ENCODE measurements around the gene TAC3. TPM values are rescaled to one million over a fixed set of nuclear protein-coding genes. Genes with fewer than 3 reads are reported as not detected.
"Not testable (repeated sequence)": the region's sequence is repeated elsewhere in the genome, so short reads cannot be mapped to it uniquely, and the experiment has no call there.

The TAC3 gene
- total RNA-seq, 1 experiment from 2014 or later = 0.85 TPM

GRCh38 chr12:57039016-57039798 is 22.9 kb upstream of the TAC3 start:
- in situ Hi-C loops (cut with HindIII; ENCODE audit: low sequenced_read_pairs) = no loop called here
- no peak for DNase-seq (ENCODE audit: low spot score)

- no peak for DNase-seq (ENCODE audit: low spot score)
- in situ Hi-C loops (cut with HindIII; ENCODE audit: low sequenced_read_pairs) = no loop called here
These were observed 20.9 kb upstream of the TAC3 start for GRCh38 chr12:57037264-57037663.

GRCh38 chr12:57033431-57033830 is 17.1 kb upstream of the TAC3 start:
- no peak for DNase-seq (ENCODE audit: low spot score)
- in situ Hi-C loops (cut with HindIII; ENCODE audit: low sequenced_read_pairs) = no loop called here

- in situ Hi-C loops (cut with HindIII; ENCODE audit: low sequenced_read_pairs) = no loop called here
These were observed 15.5 kb upstream of the TAC3 start for GRCh38 chr12:57031789-57032188.

GRCh38 chr12:57031138-57031725 is 14.9 kb upstream of the TAC3 start:
- in situ Hi-C loops (cut with HindIII; ENCODE audit: low sequenced_read_pairs) = no loop called here
- DNase-seq (ENCODE audit: low spot score) = no peak

More at GRCh38 chr12:57031789-57032188, 15.5 kb upstream of the TAC3 start:
- no peak for DNase-seq (ENCODE audit: low spot score)

GRCh38 chr12:57029457-57029856 is 13.1 kb upstream of the TAC3 start:
- DNase-seq (ENCODE audit: low spot score) = no peak
- in situ Hi-C loops (cut with HindIII; ENCODE audit: low sequenced_read_pairs) = no loop called here

- in situ Hi-C loops (cut with HindIII; ENCODE audit: low sequenced_read_pairs) = no loop called here
- no peak for DNase-seq (ENCODE audit: low spot score)
These were observed 11.4 kb upstream of the TAC3 start for GRCh38 chr12:57027805-57028153.

GRCh38 chr12:57027011-57027804 is 10.9 kb upstream of the TAC3 start:
- in situ Hi-C loops (cut with HindIII; ENCODE audit: low sequenced_read_pairs) = no loop called here
- DNase-seq (ENCODE audit: low spot score) = no peak

GRCh38 chr12:57025196-57025595 is 8.9 kb upstream of the TAC3 start:
- no peak for DNase-seq (ENCODE audit: low spot score)
- in situ Hi-C loops (cut with HindIII; ENCODE audit: low sequenced_read_pairs) = no loop called here

- DNase-seq (ENCODE audit: low spot score); in situ Hi-C loops (cut with HindIII; ENCODE audit: low sequenced_read_pairs): not testable (repeated sequence)
These were observed 6.0 kb upstream of the TAC3 start for GRCh38 chr12:57022324-57022723.

- in situ Hi-C loops (cut with HindIII; ENCODE audit: low sequenced_read_pairs) = no loop called here
- DNase-seq (ENCODE audit: low spot score) = no peak
These were observed 3.8 kb upstream of the TAC3 start for GRCh38 chr12:57019983-57020719.

- DNase-seq (ENCODE audit: low spot score) = no peak
- in situ Hi-C loops (cut with HindIII; ENCODE audit: low sequenced_read_pairs) = no loop called here
These were observed 2.6 kb upstream of the TAC3 start for GRCh38 chr12:57018906-57019305.

- in situ Hi-C loops (cut with HindIII; ENCODE audit: low sequenced_read_pairs); DNase-seq (ENCODE audit: low spot score): not testable (repeated sequence)
These were observed 2.0 kb upstream of the TAC3 start for GRCh38 chr12:57018353-57018752.

GRCh38 chr12:57012600-57013465 is 3.5 kb downstream of the TAC3 start:
- in situ Hi-C loops (cut with HindIII; ENCODE audit: low sequenced_read_pairs) = no loop called here
- no peak for DNase-seq (ENCODE audit: low spot score)

- DNase-seq (ENCODE audit: low spot score) = no peak
- in situ Hi-C loops (cut with HindIII; ENCODE audit: low sequenced_read_pairs) = no loop called here
These were observed 4.6 kb downstream of the TAC3 start for GRCh38 chr12:57011438-57012424.

GRCh38 chr12:57010627-57011247 is 5.6 kb downstream of the TAC3 start:
- DNase-seq (ENCODE audit: low spot score) = no peak
- in situ Hi-C loops (cut with HindIII; ENCODE audit: low sequenced_read_pairs) = no loop called here

- no peak for DNase-seq (ENCODE audit: low spot score)
- in situ Hi-C loops (cut with HindIII; ENCODE audit: low sequenced_read_pairs) = no loop called here
These were observed 6.2 kb downstream of the TAC3 start for GRCh38 chr12:57009949-57010626.
